GM12873 (cell line): ENCODE results near the gene GYS2.

ENCODE experiments used
- CTCF ChIP-seq: IDR thresholded peaks from 2 replicates; pipeline ENCODE4 v1.5.1; 2012; ENCODE audit warnings: low read depth, mild to moderate bottlenecking, moderate library complexity, low read length, control low read depth; ENCODE audit not compliant: insufficient read depth; ENCODE audit errors: missing control alignments

The GYS2 gene

GRCh38 chr12:21562859-21563258, 41.8 kb downstream of the GYS2 start:
- no peak for TF ChIP-seq CTCF

GRCh38 chr12:21561158-21561557, 43.5 kb downstream of the GYS2 start:
- no peak for TF ChIP-seq CTCF

- TF ChIP-seq CTCF = no peak
Observed at GRCh38 chr12:21559855-21560569, 44.6 kb downstream of the GYS2 start.

- no peak for TF ChIP-seq CTCF
Observed at GRCh38 chr12:21558100-21558679, 46.5 kb downstream of the GYS2 start.

GRCh38 chr12:21553329-21553675, 51.3 kb downstream of the GYS2 start:
- no peak for TF ChIP-seq CTCF

GRCh38 chr12:21552635-21553328, 51.9 kb downstream of the GYS2 start:
- no peak for TF ChIP-seq CTCF

- TF ChIP-seq CTCF = no peak
Observed at GRCh38 chr12:21551841-21552465, 52.7 kb downstream of the GYS2 start.
